ENCODE data around the gene SKP1. TPM values are rescaled to one million over a fixed set of nuclear protein-coding genes. Genes with fewer than 3 reads are reported as not detected.
A peak's percentile ranks its signal among the peaks of the same experiment; 100 is the strongest.

Gene SKP1
- total RNA-seq, 2 experiments from 2014 or later: 235 to 242 TPM

- Mint-ChIP-seq H3K4me1 (ENCODE audit: low read depth) (peaks cover 98% of the 10 kb centered on the region), H3K9me3 (no peaks in the 10 kb centered on the region), H3K4me3 (peak overlapping the region; percentile 65), H3K27ac (peak overlapping the region; percentile 82), H3K36me3 (ENCODE audit: low read depth) (peaks cover 30% of the 10 kb centered on the region), H3K27me3 (no peaks in the 10 kb centered on the region)
- TF ChIP-seq CTCF (IDR thresholded peaks at IDR 0.05): no peak
- intact Hi-C loops (cut with micrococcal nuclease): loop anchor here (2.0 kb wide), 1 partner anchor 13 kb away; no protein-coding TSS in a partner anchor
- peak; percentile 62 for DNase-seq
- CTCF ChIA-PET: interaction anchor here (1.6 to 38.2 kb wide), 2 partner anchors 63 to 87 kb away, joined by 3 to 1049 read pairs; no protein-coding TSS in a partner anchor
- POLR2A ChIA-PET: interaction anchor here (1.0 to 2.6 kb wide), 7 partner anchors 23 to 125 kb away, joined by 3 to 11 read pairs (median 5); partner anchors contain the start of gene VDAC1
- no peak for ATAC-seq
Observed at GRCh38 chr5:134129411-134130238, 47.1 kb downstream of the SKP1 start.

GRCh38 chr5:134128648-134128995, 48.1 kb downstream of the SKP1 start:
- Mint-ChIP-seq H3K4me1 (ENCODE audit: low read depth) (peaks cover 99% of the 10 kb centered on the region), H3K4me3 (peak overlapping the region; percentile 65), H3K27me3 (no peaks in the 10 kb centered on the region), H3K36me3 (ENCODE audit: low read depth) (peaks cover 28% of the 10 kb centered on the region), H3K9me3 (no peaks in the 10 kb centered on the region), H3K27ac (peak overlapping the region; percentile 82)
- DNase-seq (no peak), ATAC-seq (no peak)
- intact Hi-C loops (cut with micrococcal nuclease): no loop called here
- ChIA-PET POLR2A (interaction anchor here (1.0 to 2.6 kb wide), 5 partner anchors 56 to 124 kb away, joined by 3 to 11 read pairs (median 5); partner anchors contain the start of gene VDAC1), CTCF (interaction anchor here (1.6 to 38.2 kb wide), 2 partner anchors 62 to 86 kb away, joined by 3 to 1049 read pairs; no protein-coding TSS in a partner anchor)
- no peak for TF ChIP-seq CTCF (IDR thresholded peaks at IDR 0.05)

- Mint-ChIP-seq H3K4me3 (peak overlapping the region; percentile 65), H3K9me3 (no peaks in the 10 kb centered on the region), H3K27me3 (no peaks in the 10 kb centered on the region), H3K4me1 (ENCODE audit: low read depth) (peaks cover 99% of the 10 kb centered on the region), H3K36me3 (ENCODE audit: low read depth) (peaks cover 32% of the 10 kb centered on the region), H3K27ac (peak overlapping the region; percentile 82)
- DNase-seq (peak; percentile 61), ATAC-seq (no peak)
- CTCF ChIA-PET: interaction anchor here (38.2 kb wide), 1 partner anchor 86 kb away, joined by 1049 read pairs; no protein-coding TSS in a partner anchor
- POLR2A ChIA-PET: interaction anchor here (1.4 to 2.6 kb wide), 4 partner anchors 49 to 123 kb away, joined by 4 to 11 read pairs (median 6); partner anchors contain the start of genes SKP1 and VDAC1
- intact Hi-C loops (cut with micrococcal nuclease): no loop called here
- TF ChIP-seq CTCF (IDR thresholded peaks at IDR 0.05): no peak
Observed at GRCh38 chr5:134127988-134128647, 48.6 kb downstream of the SKP1 start.

- intact Hi-C loops (cut with micrococcal nuclease): no loop called here
- ATAC-seq (peak; percentile 15), DNase-seq (peak; percentile 78)
- no peaks in the 10 kb centered on the region for H3K27me3 Mint-ChIP-seq
- ChIA-PET POLR2A (interaction anchor here (1.0 to 1.5 kb wide), 3 partner anchors 50 to 87 kb away, joined by 3 to 8 read pairs (median 4); partner anchors contain the start of gene SKP1), CTCF (interaction anchor here (38.2 kb wide), 1 partner anchor 85 kb away, joined by 1049 read pairs; no protein-coding TSS in a partner anchor)
- peak overlapping the region; percentile 82 for H3K27ac Mint-ChIP-seq
- H3K4me3 Mint-ChIP-seq: peak overlapping the region; percentile 65
- H3K9me3 Mint-ChIP-seq: no peaks in the 10 kb centered on the region
- H3K4me1 Mint-ChIP-seq (ENCODE audit: low read depth): peaks cover 99% of the 10 kb centered on the region
- TF ChIP-seq CTCF (IDR thresholded peaks at IDR 0.05): no peak
- peaks cover 31% of the 10 kb centered on the region for H3K36me3 Mint-ChIP-seq (ENCODE audit: low read depth)
Observed at GRCh38 chr5:134127376-134127861, 49.3 kb downstream of the SKP1 start.
